ENCODE measurements around the gene BARHL1.

GRCh38 chr9:132582276-132582785 is at the start of gene BARHL1:
- TF ChIP-seq ZFX (IDR thresholded peaks at IDR 0.05) (no peak), JUND (IDR thresholded peaks at IDR 0.05) (no peak), CTCF (IDR thresholded peaks at IDR 0.05 in 2 of 3, conservative IDR thresholded peaks at IDR 0.05 in 1 of 3; ENCODE audit: borderline replicate concordance in 1 of 3, insufficient read depth in 1 of 3, low read depth in 2 of 3, low read length in 2 of 3) (no peak), SP1 (IDR thresholded peaks at IDR 0.05; ENCODE audit: low read depth) (no peak), SIN3A (IDR thresholded peaks at IDR 0.05; ENCODE audit: low read depth) (no peak), ZBTB33 (IDR thresholded peaks at IDR 0.05; ENCODE audit: extremely low read depth, insufficient replicate concordance, low read length) (no peak), POLR2AphosphoS5 (IDR thresholded peaks at IDR 0.05; ENCODE audit: low read depth, low read length) (no peak), POLR2A (IDR thresholded peaks at IDR 0.05; ENCODE audit: borderline replicate concordance, extremely low read depth, insufficient read depth, insufficient read length) (no peak)

All from HCT116 (cell line).